SH-SY5Y (cell line): ENCODE data around the gene SLC41A3.

ENCODE experiments used
- GATA2 ChIP-seq: IDR thresholded peaks from 2 replicates; pipeline ENCODE4 v1.6.1; 2011; ENCODE audit warnings: mild to moderate bottlenecking, low read depth, low read length
- GATA3 ChIP-seq: IDR thresholded peaks from 2 replicates; pipeline ENCODE4 v1.6.1; 2011; ENCODE audit warnings: low read depth, mild to moderate bottlenecking, low read length, moderate library complexity

GRCh38 chr3:126056681-126057500 lies 27.0 kb downstream of the SLC41A3 start:
- TF ChIP-seq GATA2 = no peak
- TF ChIP-seq GATA3 = no peak
